IPS-20b (cell line): ENCODE data around the gene LAYN.

Experiments used
- H3K27ac ChIP-seq: one replicate; pipeline ENCODE4 v1.5.1; 2013; ENCODE audit warnings: low read length
- H3K27me3 ChIP-seq: 2 replicates; pipeline ENCODE4 v1.6.1; 2013; ENCODE audit warnings: mild to moderate bottlenecking, low read length, inconsistent platforms; ENCODE audit not compliant: insufficient read depth
- H3K36me3 ChIP-seq: 2 replicates; pipeline ENCODE4 v1.6.1; 2013; ENCODE audit warnings: low read depth, mild to moderate bottlenecking, inconsistent platforms, low read length, moderate library complexity; ENCODE audit not compliant: insufficient read depth
- H3K4me1 ChIP-seq: 2 replicates; pipeline ENCODE4 v1.6.1; 2013; ENCODE audit warnings: mild to moderate bottlenecking, control low read depth, inconsistent platforms, low read length, moderate library complexity; ENCODE audit not compliant: insufficient read depth
- H3K4me3 ChIP-seq: 2 replicates; pipeline ENCODE4 v1.5.1; 2013; ENCODE audit warnings: mild to moderate bottlenecking, low read length, inconsistent platforms
- H3K9ac ChIP-seq: 2 replicates; pipeline ENCODE4 v1.6.1; 2013; ENCODE audit warnings: low read depth, mild to moderate bottlenecking, inconsistent platforms, low read length, moderate library complexity
- H3K9me3 ChIP-seq: 2 replicates; pipeline ENCODE4 v1.6.1; 2013; ENCODE audit warnings: mild to moderate bottlenecking, low read depth, low read length, inconsistent platforms; ENCODE audit not compliant: insufficient read depth

The LAYN gene

DNA sequence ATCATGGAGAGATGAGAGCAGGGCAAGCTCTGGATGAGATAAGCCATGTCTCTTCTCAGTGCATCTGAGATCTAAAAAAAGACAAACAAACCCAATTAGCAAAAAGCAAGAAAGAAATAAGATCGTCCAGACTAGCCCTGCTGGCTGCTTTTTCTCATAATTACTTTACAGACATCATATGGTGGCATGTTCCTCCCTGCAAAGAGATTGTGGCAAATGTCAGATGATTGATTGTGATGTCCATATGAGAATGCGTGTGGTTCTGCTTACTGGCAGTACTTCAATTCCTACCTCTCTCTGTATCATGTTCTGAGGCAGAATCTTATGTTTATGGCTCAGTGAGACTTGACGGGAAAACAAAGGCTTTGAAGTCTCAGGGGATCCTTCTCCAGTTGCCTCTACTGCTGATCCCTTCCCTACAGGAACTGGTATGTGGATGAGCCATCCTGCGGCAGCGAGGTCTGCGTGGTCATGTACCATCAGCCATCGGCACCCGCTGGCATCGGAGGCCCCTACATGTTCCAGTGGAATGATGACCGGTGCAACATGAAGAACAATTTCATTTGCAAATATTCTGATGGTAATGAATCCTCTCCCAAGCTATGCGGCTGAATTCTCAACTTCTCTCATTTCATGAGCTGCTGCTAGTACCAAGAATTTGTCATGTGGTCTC lies 8.8 kb downstream of the LAYN start:
- no peaks in the 10 kb centered on the region for H3K36me3 ChIP-seq
- peaks cover 10% of the 10 kb centered on the region; the same call in 1 of the 2 replicates for H3K4me1 ChIP-seq
- H3K9ac ChIP-seq: no peak overlapping the region
- no peak overlapping the region for H3K4me3 ChIP-seq
- no peak overlapping the region for H3K27ac ChIP-seq
- no peaks in the 10 kb centered on the region for H3K9me3 ChIP-seq
- peaks cover under 1% of the 10 kb centered on the region; the same call in 1 of the 2 replicates for H3K27me3 ChIP-seq

GRCh38 chr11:111549869-111550203 lies 9.3 kb downstream of the LAYN start:
- H3K9me3 ChIP-seq: no peaks in the 10 kb centered on the region
- H3K4me3 ChIP-seq: no peak overlapping the region
- H3K27me3 ChIP-seq: no peaks in the 10 kb centered on the region; the same call in 1 of the 2 replicates
- H3K9ac ChIP-seq: no peak overlapping the region
- H3K4me1 ChIP-seq: peaks cover 10% of the 10 kb centered on the region; the same call in 1 of the 2 replicates
- no peak overlapping the region for H3K27ac ChIP-seq
- H3K36me3 ChIP-seq: no peaks in the 10 kb centered on the region

- Histone ChIP-seq H3K27me3 (no peaks in the 10 kb centered on the region; the same call in 1 of the 2 replicates), H3K9ac (no peak overlapping the region), H3K4me1 (peaks cover 10% of the 10 kb centered on the region; the same call in 1 of the 2 replicates), H3K9me3 (peaks cover 2% of the 10 kb centered on the region; the same call in 1 of the 2 replicates), H3K4me3 (no peak overlapping the region), H3K27ac (no peak overlapping the region), H3K36me3 (no peaks in the 10 kb centered on the region)
These were observed 9.7 kb downstream of the LAYN start for GRCh38 chr11:111550258-111550657.

DNA sequence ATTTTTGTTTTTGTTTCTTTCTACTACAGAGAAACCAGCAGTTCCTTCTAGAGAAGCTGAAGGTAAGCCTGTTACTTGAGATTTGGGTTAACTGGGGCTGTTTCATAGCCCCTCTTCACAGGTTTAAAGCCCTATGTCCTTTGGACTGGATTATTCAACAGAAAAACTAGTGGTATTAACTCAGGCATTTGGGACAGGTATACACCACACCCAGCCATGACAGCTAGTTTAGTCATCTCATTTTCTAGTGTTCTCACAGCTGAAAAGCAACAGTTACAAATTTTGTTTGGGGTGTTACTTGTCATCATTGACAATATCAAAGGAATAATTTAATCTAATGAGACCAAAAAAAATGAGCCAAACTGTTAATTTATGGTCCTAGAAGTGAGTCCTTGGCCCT lies 14.0 kb downstream of the LAYN start:
- no peak overlapping the region for H3K9ac ChIP-seq
- H3K9me3 ChIP-seq: peaks cover 14% of the 10 kb centered on the region
- no peak overlapping the region for H3K27ac ChIP-seq
- H3K4me1 ChIP-seq: peaks cover 4% of the 10 kb centered on the region; the same call in 1 of the 2 replicates
- H3K4me3 ChIP-seq: no peak overlapping the region
- H3K36me3 ChIP-seq: peaks cover 11% of the 10 kb centered on the region; the same call in 1 of the 2 replicates
- no peaks in the 10 kb centered on the region for H3K27me3 ChIP-seq

GRCh38 chr11:111555255-111555654 lies 14.7 kb downstream of the LAYN start:
- H3K27ac ChIP-seq: no peak overlapping the region
- H3K36me3 ChIP-seq: peaks cover 11% of the 10 kb centered on the region; the same call in 1 of the 2 replicates
- H3K9ac ChIP-seq: no peak overlapping the region
- H3K9me3 ChIP-seq: peaks cover 14% of the 10 kb centered on the region
- H3K27me3 ChIP-seq: no peaks in the 10 kb centered on the region
- no peak overlapping the region for H3K4me3 ChIP-seq
- H3K4me1 ChIP-seq: no peaks in the 10 kb centered on the region; the same call in 1 of the 2 replicates

DNA sequence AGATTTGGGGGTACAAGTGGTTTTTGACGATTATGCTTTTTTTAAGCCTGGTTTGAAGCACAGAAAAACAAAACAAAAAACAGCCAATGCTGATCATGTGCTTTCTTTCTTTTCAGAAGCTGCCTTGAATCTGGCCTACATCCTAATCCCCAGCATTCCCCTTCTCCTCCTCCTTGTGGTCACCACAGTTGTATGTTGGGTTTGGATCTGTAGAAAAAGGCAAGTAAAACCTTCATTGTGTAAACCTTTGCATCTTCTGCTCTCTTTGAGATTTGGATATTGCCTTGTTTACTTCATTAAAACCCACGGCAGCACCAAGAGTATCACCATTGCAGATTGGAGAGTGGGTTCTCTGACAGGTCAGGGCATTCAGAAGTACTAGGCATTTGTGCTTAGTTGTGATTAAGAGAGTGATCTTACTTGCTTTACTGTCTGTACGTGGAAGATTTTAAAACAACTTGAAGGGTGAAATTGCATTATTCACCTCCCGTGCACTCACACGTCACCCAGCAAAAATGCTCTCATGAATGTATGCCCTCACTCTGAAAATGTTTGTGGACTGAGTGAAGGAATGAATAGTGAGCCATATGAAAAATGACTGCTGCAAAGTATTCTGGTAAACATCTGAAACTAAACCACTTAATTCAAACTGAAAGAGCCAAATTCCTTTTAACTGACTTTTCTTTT lies 17.0 kb downstream of the LAYN start:
- no peak overlapping the region for H3K4me3 ChIP-seq
- H3K9ac ChIP-seq: no peak overlapping the region
- peaks cover 18% of the 10 kb centered on the region for H3K4me1 ChIP-seq
- peaks cover 11% of the 10 kb centered on the region; the same call in 1 of the 2 replicates for H3K36me3 ChIP-seq
- H3K9me3 ChIP-seq: peaks cover 14% of the 10 kb centered on the region
- no peaks in the 10 kb centered on the region for H3K27me3 ChIP-seq
- H3K27ac ChIP-seq: no peak overlapping the region

GRCh38 chr11:111559800-111560464 lies 19.4 kb downstream of the LAYN start:
- H3K9me3 ChIP-seq: peaks cover 14% of the 10 kb centered on the region
- peaks cover 27% of the 10 kb centered on the region for H3K4me1 ChIP-seq
- H3K9ac ChIP-seq: no peak overlapping the region
- H3K27ac ChIP-seq: no peak overlapping the region
- no peak overlapping the region for H3K4me3 ChIP-seq
- no peaks in the 10 kb centered on the region for H3K27me3 ChIP-seq
- peaks cover 11% of the 10 kb centered on the region; the same call in 1 of the 2 replicates for H3K36me3 ChIP-seq

GRCh38 chr11:111560800-111561199 lies 20.3 kb downstream of the LAYN start:
- Histone ChIP-seq H3K4me3 (no peak overlapping the region), H3K36me3 (peaks cover 9% of the 10 kb centered on the region; the same call in 1 of the 2 replicates), H3K9ac (no peak overlapping the region), H3K27ac (no peak overlapping the region), H3K9me3 (peaks cover 9% of the 10 kb centered on the region; the same call in 1 of the 2 replicates), H3K4me1 (peaks cover 27% of the 10 kb centered on the region), H3K27me3 (no peaks in the 10 kb centered on the region)

GRCh38 chr11:111561306-111561705 lies 20.8 kb downstream of the LAYN start:
- Histone ChIP-seq H3K36me3 (peaks cover 4% of the 10 kb centered on the region; the same call in 1 of the 2 replicates), H3K9me3 (peaks cover 3% of the 10 kb centered on the region; the same call in 1 of the 2 replicates), H3K27ac (no peak overlapping the region), H3K27me3 (no peaks in the 10 kb centered on the region), H3K4me3 (no peak overlapping the region), H3K9ac (peak overlapping the region; percentile 23; the same call in 1 of the 2 replicates), H3K4me1 (peaks cover 27% of the 10 kb centered on the region)

GRCh38 chr11:111561791-111562325 lies 21.3 kb downstream of the LAYN start:
- Histone ChIP-seq H3K27me3 (no peaks in the 10 kb centered on the region), H3K27ac (no peak overlapping the region), H3K9ac (peak overlapping the region; percentile 23; the same call in 1 of the 2 replicates), H3K9me3 (no peaks in the 10 kb centered on the region), H3K4me1 (peaks cover 32% of the 10 kb centered on the region), H3K4me3 (0 out of 2 replicates have a peak overlapping the region, but pooled peaks have one; percentile 6), H3K36me3 (no peaks in the 10 kb centered on the region)

DNA sequence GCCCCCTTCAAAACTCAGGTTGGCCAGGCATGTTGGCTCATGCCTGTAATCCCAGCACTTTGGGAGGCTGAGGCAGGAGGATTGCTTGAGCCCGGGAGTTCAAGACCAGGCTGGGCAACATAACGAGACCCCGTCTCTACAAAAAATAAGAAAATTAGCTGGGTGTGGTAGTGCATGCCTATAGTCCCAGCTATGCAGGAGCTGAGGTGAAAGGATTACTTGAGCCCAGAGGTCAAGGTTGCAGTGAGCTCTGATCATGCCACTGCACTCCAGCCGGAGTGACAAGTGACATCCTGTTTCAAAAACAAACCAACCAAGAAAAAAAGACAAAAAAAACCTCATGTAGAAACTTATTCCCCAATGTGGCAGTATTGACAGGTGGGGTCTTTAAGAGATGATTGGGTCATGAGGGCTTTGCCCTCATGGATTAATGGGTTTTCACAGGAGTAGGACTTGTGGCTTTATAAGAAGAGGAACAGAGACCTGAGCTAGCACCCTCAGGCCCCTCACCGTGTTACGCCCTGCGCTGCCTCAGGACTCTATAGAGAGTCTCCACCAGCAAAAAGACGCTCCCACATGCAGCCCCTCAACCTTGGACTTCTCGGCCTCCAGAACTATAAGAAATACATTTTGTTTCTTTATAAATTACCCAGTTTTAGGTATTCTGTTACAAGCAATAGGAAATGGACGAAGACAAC lies 22.3 kb downstream of the LAYN start:
- no peaks in the 10 kb centered on the region for H3K9me3 ChIP-seq
- H3K9ac ChIP-seq: 0 out of 2 replicates have a peak overlapping the region, but pooled peaks have one; percentile 13
- no peak overlapping the region for H3K4me3 ChIP-seq
- no peaks in the 10 kb centered on the region for H3K36me3 ChIP-seq
- H3K27me3 ChIP-seq: no peaks in the 10 kb centered on the region
- H3K4me1 ChIP-seq: peaks cover 34% of the 10 kb centered on the region
- H3K27ac ChIP-seq: no peak overlapping the region
